Left renal pelvis (tissue), 4 donors: ENCODE measurements around the gene AAGAB. TPM values are rescaled to one million over a fixed set of nuclear protein-coding genes. Genes with fewer than 3 reads are reported as not detected.

Source experiments
- DNase-seq, 4 donors: peaks; one replicate each; pipeline ENCODE4 v3.0.0-alpha.2; 2013; ENCODE audit warnings: low read depth in 4 of 4, low spot score in 3 of 4
- polyA plus RNA-seq, 4 donors: library from polyadenylated mRNA; unstranded; fragments of 120-200 nt; gene quantifications; one replicate each; pipeline ENCODE4 v1.2.1, GENCODE V29; 2013; ENCODE audit not compliant: insufficient read length in 4 of 4

The AAGAB gene
- polyA plus RNA-seq, 4 donors = 24.3 to 66.9 (median 57.9) TPM

- DNase-seq = no peak
These were observed 79.4 kb downstream of the AAGAB start for GRCh38 chr15:67174864-67175573.

DNA sequence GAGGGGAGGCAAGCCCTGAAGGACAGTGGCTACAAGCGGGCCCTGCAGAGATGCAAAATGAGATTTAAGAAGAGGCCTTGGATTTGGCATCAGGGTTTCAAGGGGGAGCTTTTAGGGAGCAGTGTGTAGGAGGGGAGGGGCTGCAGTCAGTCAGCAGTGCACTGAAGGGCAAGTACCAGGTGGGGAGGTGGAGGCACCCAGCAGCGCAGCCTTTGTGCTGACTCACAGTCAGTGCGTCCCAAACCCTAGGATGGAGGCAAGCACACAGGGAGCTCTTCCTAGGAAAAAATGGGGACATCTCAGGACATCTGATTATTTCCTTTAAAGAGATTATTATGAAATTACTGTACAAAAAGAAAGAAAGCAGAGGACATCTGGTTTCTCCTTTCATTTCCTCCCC, 80.0 kb downstream of the AAGAB start:
- no peak for DNase-seq

DNA sequence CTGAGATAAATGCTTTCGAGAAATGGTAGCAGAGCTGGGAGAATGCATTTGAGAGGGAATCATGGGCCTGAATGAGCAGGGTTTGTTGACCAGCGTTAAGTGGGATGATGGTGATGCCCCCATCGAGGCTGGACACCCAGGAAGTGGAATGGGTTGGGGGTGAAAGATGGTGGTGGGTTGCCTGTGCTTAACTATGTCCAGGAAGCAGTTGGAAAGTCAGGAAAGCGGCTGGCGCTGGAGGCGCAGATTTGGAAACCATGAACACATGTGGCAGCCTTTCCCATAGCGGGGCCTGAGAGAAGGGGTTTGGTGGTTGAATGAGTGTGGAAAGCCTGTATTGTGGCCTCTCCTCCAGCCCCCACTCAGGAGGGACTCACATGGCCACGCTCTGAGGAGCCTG, 80.7 kb downstream of the AAGAB start:
- DNase-seq = no peak

DNA sequence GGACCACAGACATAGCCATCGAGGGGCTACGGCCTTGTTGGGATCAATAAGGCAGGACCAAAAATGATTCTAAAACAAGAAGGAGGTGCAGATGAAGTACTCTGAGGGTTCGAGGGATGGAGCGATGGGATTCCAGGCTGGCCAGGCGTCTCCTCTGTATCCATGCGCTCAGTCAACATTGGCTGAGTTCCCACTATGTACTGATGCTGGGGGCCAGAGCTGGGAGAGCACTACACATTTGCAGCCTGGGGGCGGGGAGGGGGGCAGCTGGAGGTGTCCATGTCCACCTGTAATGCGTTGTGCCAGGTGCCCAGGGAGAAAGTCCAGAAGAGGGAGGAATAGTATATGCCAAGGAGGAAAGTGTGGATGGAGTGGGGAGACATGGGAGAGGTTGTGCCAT, 81.5 kb downstream of the AAGAB start:
- DNase-seq = no peak

DNA sequence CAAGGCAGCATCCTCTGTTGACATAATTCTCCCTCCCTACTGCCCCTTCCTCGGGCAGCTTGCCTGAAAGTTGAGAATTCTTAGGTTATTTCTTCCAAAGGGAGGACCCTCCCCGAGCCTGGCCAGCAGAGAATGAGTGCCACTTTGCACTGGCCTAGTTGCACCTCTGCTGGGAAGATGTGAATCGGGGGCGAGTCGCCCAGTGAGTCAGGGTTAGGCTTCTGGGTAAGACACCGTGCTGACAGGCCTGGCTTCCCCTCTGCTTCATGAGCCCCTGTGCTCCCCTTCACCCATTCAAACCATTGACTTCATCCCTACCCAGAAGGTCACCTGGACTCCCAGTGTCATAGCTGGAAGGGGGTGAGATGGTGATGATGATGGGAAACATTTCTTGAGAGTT, 82.3 kb downstream of the AAGAB start:
- DNase-seq = no peak

- no peak for DNase-seq
These were observed 83.0 kb downstream of the AAGAB start for GRCh38 chr15:67171471-67171870.

- DNase-seq = no peak
These were observed 84.1 kb downstream of the AAGAB start for GRCh38 chr15:67170143-67170925.

GRCh38 chr15:67168694-67169093, 85.8 kb downstream of the AAGAB start:
- DNase-seq = no peak

GRCh38 chr15:67167091-67167490, 87.4 kb downstream of the AAGAB start:
- DNase-seq = no peak

- DNase-seq = no peak
These were observed 88.0 kb downstream of the AAGAB start for GRCh38 chr15:67166280-67167009.

GRCh38 chr15:67165254-67166253, 88.9 kb downstream of the AAGAB start:
- no peak for DNase-seq

GRCh38 chr15:67164811-67165253, 89.6 kb downstream of the AAGAB start:
- no peak for DNase-seq

DNA sequence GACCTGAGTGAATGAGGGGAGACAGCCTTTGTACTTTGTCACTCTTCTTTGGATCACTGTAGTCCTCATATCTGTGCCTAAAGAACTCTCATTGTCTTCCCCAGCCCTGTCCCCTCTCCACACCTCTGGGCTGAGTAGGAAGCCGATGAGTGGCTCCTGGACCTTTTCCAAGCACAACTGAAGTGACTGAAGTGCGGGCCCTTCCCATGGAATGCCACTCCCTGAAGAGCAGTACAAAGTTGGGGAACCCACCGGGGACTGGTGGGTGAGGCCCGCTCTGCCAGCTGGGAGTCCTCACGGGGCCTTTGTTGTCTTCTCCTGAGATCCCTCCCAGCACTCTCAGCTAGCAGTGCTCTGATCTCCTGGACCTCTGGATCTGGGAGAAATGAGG, 90.1 kb downstream of the AAGAB start:
- DNase-seq = no peak

DNA sequence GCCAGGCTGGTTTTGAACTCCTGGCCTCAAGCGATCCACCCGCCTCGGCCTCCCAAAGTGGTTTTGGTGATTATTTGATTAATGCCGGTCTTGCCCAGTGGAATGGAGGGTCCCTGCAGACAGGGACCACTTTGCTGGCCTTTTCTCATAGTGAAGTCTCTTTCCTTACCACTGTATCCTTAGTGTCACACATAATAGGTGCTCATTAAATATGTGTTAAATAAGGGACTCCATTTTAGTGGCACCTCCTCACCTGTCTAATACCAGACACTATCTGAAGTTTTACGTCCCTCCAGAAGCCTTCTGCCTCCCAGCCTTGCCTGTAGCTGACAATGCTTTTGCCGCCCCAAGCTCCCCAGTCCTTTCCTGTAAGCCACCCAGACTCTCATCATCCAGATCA, 91.3 kb downstream of the AAGAB start:
- DNase-seq = no peak

GRCh38 chr15:67161881-67162280, 92.6 kb downstream of the AAGAB start:
- DNase-seq = no peak

DNA sequence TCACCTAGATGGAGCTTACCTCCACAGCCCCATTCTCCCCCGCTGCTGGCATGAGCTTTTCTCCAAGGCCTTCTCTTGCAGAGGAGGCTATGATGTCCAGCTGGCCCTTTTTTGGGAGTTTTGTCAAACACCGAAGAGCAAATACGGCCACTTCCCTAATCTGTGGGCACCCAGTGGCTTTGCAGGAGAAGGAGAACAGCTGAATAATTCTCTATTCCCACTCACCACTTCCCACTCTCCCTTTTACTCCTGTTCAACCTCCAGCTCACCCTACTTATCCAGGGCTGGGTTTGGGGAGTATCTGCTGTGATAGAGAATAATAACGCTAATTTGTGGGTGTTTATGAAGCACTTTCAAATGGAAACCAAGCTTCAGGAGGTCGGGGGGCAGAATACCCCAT, 93.0 kb downstream of the AAGAB start:
- no peak for DNase-seq

DNA sequence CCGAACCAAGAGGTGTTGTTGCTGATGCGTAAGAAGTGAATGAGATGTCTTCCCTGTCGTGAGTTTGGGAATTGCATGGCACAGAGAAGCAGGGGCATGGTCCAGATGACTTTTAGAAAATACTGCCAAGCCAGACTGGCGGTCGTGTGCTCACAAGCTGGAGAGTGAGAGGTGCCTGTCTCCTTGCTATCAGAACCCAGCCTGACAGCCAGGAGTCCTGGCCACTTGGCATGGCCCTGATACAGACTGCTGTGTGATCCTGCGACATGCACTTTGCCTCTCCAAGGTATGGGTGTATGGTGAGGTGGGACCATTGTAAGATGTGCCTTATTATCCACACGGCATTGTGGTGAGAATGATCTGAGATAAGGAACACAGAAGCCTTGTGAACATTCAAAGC, 96.1 kb downstream of the AAGAB start:
- DNase-seq = no peak

DNA sequence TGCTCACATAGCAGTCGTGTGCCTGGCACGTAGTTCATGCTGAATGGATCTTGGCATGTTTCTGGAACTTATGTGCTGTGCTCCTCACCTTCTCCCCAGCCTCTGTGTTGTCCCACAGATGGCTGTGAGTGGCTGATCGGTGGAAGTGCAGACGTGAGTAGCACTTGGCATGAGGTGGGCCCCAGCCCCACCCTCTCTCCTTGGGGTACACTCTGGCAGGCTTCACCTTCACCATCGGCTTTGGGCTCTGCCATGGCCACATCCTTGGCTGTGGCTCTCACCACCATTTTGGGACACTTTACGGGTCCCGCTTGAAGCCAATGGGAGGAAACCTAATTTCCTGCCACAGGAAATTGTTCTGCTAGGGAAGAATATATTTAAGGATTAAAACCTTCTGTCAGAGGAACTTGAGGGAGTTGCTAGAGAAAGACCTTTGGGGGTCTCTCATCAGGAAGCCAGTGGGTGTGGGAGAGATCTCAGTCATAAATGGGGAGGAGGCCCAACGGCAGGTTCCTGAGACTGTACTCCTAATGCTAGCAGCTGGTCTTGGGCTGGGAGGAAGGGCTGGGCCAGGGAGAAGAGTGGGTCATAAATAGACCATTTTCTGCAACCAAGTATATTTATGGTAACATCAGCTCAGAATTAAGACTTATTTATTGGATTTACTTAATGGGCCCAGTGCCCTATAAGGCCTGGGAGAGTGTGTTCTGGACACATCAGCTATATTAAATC, 96.8 kb downstream of the AAGAB start:
- no peak for DNase-seq

GRCh38 chr15:67156834-67157233, 97.6 kb downstream of the AAGAB start:
- DNase-seq = no peak

DNA sequence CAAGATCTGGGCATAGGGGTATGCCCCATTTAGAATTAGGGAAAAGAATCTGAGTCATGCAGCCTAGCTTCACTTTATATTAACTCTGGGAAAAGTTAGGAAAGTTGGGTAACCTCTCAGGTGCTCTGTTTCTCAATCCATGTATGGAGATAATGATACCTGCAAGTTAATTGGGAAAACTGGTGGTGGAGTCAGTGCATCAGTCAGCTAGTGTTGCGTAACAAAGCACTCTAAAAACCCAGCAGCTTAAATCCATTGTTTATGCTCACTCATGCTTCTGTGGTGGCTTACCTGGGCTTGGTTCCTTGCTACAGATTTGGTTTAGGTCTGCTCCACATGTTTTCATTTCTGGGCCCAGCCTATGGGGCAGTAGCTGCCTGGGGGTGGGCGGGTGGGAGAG, 98.0 kb downstream of the AAGAB start:
- DNase-seq = no peak
